Measurements from ENCODE around the gene ADAMTSL3. TPM values are rescaled to one million over a fixed set of nuclear protein-coding genes. Genes with fewer than 3 reads are reported as not detected.

ADAMTSL3 gene
- total and polyA plus RNA-seq, 7 donors: 0.60 to 40.7 (median 32.6) TPM; not detected in 1

GRCh38 chr15:83732196-83732595 is 78.3 kb downstream of the ADAMTSL3 start:
- WGBS, 2 donors: 21 to 39% methylated on average over 1 of the region's 1 CpG
- Histone ChIP-seq H3K9me3 (no peaks in the 10 kb centered on the region), H3K36me3 (no peaks in the 10 kb centered on the region), H3K4me1 (peaks cover 0 to 23% (median 18%) of the 10 kb centered on the region in 4 donors), H3K27me3 (no peaks in the 10 kb centered on the region), H3K27ac (no peak overlapping the region), H3K4me3 (no peak overlapping the region)
- TF ChIP-seq POLR2A (IDR thresholded peaks at IDR 0.05) (no peak), EP300 (IDR thresholded peaks at IDR 0.05) (no peak)
- no peak for DNase-seq
- intact Hi-C loops (cut with DNase I): no loop called here

- Histone ChIP-seq H3K4me1 (peaks cover 0 to 23% (median 18%) of the 10 kb centered on the region in 4 donors), H3K9me3 (no peaks in the 10 kb centered on the region), H3K27ac (peak overlapping the region in 1 of 4 donors; percentile 39), H3K27me3 (no peaks in the 10 kb centered on the region), H3K36me3 (no peaks in the 10 kb centered on the region), H3K4me3 (no peak overlapping the region)
- intact Hi-C loops (cut with DNase I): no loop called here
- TF ChIP-seq EP300 (IDR thresholded peaks at IDR 0.05): no peak
- no peak for TF ChIP-seq CTCF (IDR thresholded peaks at IDR 0.05)
- no peak for TF ChIP-seq POLR2AphosphoS5 (IDR thresholded peaks at IDR 0.05)
- TF ChIP-seq POLR2A (IDR thresholded peaks at IDR 0.05): no peak
- 83 to 84% methylated on average over 4 of the region's 4 CpGs for WGBS, 2 donors
- no peak for DNase-seq
Measured at GRCh38 chr15:83732770-83733169, 78.8 kb downstream of the ADAMTSL3 start.

DNA sequence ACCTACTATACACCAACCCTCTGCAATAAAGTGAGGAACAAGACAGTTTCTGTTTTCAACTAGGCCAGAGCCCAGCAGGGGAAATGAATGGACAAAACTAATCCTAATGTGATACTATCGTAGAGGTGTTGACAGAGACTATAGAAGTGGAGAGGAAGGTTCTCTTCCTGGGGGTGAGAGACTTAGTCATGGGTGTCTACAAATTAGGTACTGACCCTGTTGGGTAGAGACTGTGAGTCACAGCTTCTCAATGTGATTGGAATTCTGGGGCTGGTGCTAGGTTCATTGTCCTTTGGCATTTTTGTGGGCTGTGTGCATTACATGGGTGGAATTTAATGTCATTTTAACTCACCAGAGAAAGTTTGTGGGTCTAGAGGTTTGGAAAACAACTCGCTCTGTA is 79.3 kb downstream of the ADAMTSL3 start:
- Histone ChIP-seq H3K27ac (peak overlapping the region in 1 of 4 donors; percentile 39), H3K9me3 (no peaks in the 10 kb centered on the region)
- TF ChIP-seq CTCF (IDR thresholded peaks at IDR 0.05): no peak
- TF ChIP-seq EP300 (IDR thresholded peaks at IDR 0.05): no peak
- no peak for TF ChIP-seq POLR2AphosphoS5 (IDR thresholded peaks at IDR 0.05)
- no peak for TF ChIP-seq POLR2A (IDR thresholded peaks at IDR 0.05)

DNA sequence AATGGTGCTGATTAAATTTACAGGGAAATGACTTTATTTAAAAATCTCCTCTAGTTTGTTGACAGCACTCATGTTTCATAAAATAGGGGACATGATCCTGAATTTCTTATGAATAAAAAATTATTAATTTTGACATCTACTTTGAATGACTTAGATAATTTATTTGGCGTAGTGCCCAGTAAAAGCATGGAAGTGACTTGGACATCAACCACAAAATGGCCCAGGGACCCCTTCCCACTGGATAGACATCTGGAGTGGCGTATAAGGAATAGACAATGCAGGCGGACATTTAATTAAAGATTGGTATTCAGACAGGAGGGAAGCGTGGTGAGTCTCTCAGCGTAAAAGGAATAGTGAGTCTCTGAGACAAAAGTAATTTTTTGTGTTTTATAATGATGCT is 79.8 kb downstream of the ADAMTSL3 start:
- H3K27me3 ChIP-seq: no peaks in the 10 kb centered on the region
- no peaks in the 10 kb centered on the region for H3K36me3 ChIP-seq
- no peak for DNase-seq
- intact Hi-C loops (cut with DNase I): no loop called here
- H3K9me3 ChIP-seq: no peaks in the 10 kb centered on the region
- H3K4me1 ChIP-seq: peaks cover 0 to 22% (median 18%) of the 10 kb centered on the region in 4 donors
- no peak overlapping the region for H3K4me3 ChIP-seq
- WGBS, 2 donors: 94 to 95% methylated on average over 5 of the region's 5 CpGs
- TF ChIP-seq CTCF (IDR thresholded peaks at IDR 0.05) (no peak), POLR2A (IDR thresholded peaks at IDR 0.05) (no peak), POLR2AphosphoS5 (IDR thresholded peaks at IDR 0.05) (no peak), EP300 (IDR thresholded peaks at IDR 0.05) (no peak)
- H3K27ac ChIP-seq: peak overlapping the region in 1 of 4 donors; percentile 39

More for the DNA sequence above, 79.3 kb downstream of the ADAMTSL3 start:
- Histone ChIP-seq H3K4me1 (peaks cover 0 to 23% (median 18%) of the 10 kb centered on the region in 4 donors), H3K36me3 (no peaks in the 10 kb centered on the region), H3K4me3 (no peak overlapping the region), H3K27me3 (no peaks in the 10 kb centered on the region)
- intact Hi-C loops (cut with DNase I): no loop called here
- 82 to 90% methylated on average over 2 of the region's 2 CpGs for WGBS, 2 donors
- DNase-seq: no peak

- H3K4me3 ChIP-seq: no peak overlapping the region
- no peaks in the 10 kb centered on the region for H3K27me3 ChIP-seq
- intact Hi-C loops (cut with DNase I): no loop called here
- no peak overlapping the region for H3K27ac ChIP-seq
- 34 to 47% methylated on average over 3 of the region's 3 CpGs for WGBS, 2 donors
- no peak for DNase-seq
- TF ChIP-seq EP300 (IDR thresholded peaks at IDR 0.05) (no peak), POLR2AphosphoS5 (IDR thresholded peaks at IDR 0.05) (no peak), CTCF (IDR thresholded peaks at IDR 0.05) (no peak), POLR2A (IDR thresholded peaks at IDR 0.05) (no peak)
- peaks cover 0 to 18% (median 17%) of the 10 kb centered on the region in 4 donors for H3K4me1 ChIP-seq
- no peaks in the 10 kb centered on the region for H3K36me3 ChIP-seq
- H3K9me3 ChIP-seq: no peaks in the 10 kb centered on the region
Measured at GRCh38 chr15:83734487-83734886, 80.6 kb downstream of the ADAMTSL3 start.

Measured in sigmoid colon (tissue), 7 donors.